Esophagus squamous epithelium (tissue), 5 donors: ENCODE results near the gene NTF4. TPM values are rescaled to one million over a fixed set of nuclear protein-coding genes. Genes with fewer than 3 reads are reported as not detected.

ENCODE experiments used
- DNase-seq: peaks from one replicate; lab custom pipeline; 2025; lab: John Stamatoyannopoulos, UW
- H3K27ac ChIP-seq, 4 donors: fragments of 200-600 bp; sonication (generic); one replicate each; pipeline ENCODE4 v1.5.1; 2016 to 2019; ENCODE audit warnings: mild to moderate bottlenecking in 1 of 4
- H3K27me3 ChIP-seq, 4 donors: fragments of 200-600 bp; sonication (generic); 1 replicate in 3 of 4; 2 replicates in 1 of 4; pipeline versions ENCODE4 v1.5.1 to v1.6.0; 2017 to 2021; ENCODE audit warnings: antibody characterized with exemption in 1 of 4
- H3K36me3 ChIP-seq, 3 donors: fragments of 200-600 bp; sonication (generic); one replicate each; pipeline ENCODE4 v1.5.1; 2016 to 2019
- H3K4me1 ChIP-seq, 3 donors: fragments of 200-600 bp; sonication (generic); one replicate each; pipeline ENCODE4 v1.5.1; 2017 to 2019
- H3K4me3 ChIP-seq, 4 donors: fragments of 200-600 bp; sonication (generic); 1 replicate in 3 of 4; 2 replicates in 1 of 4; pipeline ENCODE4 v1.5.1; 2016 to 2019; ENCODE audit warnings: mild to moderate bottlenecking in 2 of 4, moderate library complexity in 1 of 4
- H3K9me3 ChIP-seq, 3 donors: fragments of 200-600 bp; sonication (generic); one replicate each; pipeline ENCODE4 v1.5.1; 2016 to 2019
- POLR2A ChIP-seq, 4 donors: fragments of 450-650 bp; IDR thresholded peaks; one replicate each; pipeline ENCODE4 v1.6.1; 2017; ENCODE audit warnings: antibody characterized with exemption in 4 of 4, mild to moderate bottlenecking in 4 of 4, moderate library complexity in 3 of 4
- WGBS, 2 donors: methylation state at CpG; one replicate each; pipeline ENCODE4 v1.1.5; 2018; 5-methylcytosine and 5-hydroxymethylcytosine counted together
- intact Hi-C: fragments of 100-400 bp; cut with DNase I; formaldehyde crosslinking; loops from one replicate; pipeline ENCODE4 v1.15.0; 2022
- total RNA-seq, 4 donors: library from RNA; depleted of rRNA; stranded (reverse); fragments of >200 nt; gene quantifications; one replicate each; pipeline ENCODE4 v1.1.0, GENCODE V29; 2016
- TF ChIP-seq, protein P1 (sequence below), 6 experiments: fragments of 450-650 bp in 4 of 6; fragments of 200-600 bp in 2 of 6; sonication (generic) in 2 of 6; IDR thresholded peaks; one replicate each; pipeline ENCODE4 v1.5.1; 2016 to 2019; ENCODE audit warnings: antibody characterized with exemption in 6 of 6, mild to moderate bottlenecking in 4 of 6, moderate library complexity in 4 of 6
- donor health status: DM: yes; HTN: yes; CAD: no.

Gene NTF4
- total RNA-seq, 4 donors from 2014 or later: 1.2 to 5.3 (median 2.0) TPM

DNA sequence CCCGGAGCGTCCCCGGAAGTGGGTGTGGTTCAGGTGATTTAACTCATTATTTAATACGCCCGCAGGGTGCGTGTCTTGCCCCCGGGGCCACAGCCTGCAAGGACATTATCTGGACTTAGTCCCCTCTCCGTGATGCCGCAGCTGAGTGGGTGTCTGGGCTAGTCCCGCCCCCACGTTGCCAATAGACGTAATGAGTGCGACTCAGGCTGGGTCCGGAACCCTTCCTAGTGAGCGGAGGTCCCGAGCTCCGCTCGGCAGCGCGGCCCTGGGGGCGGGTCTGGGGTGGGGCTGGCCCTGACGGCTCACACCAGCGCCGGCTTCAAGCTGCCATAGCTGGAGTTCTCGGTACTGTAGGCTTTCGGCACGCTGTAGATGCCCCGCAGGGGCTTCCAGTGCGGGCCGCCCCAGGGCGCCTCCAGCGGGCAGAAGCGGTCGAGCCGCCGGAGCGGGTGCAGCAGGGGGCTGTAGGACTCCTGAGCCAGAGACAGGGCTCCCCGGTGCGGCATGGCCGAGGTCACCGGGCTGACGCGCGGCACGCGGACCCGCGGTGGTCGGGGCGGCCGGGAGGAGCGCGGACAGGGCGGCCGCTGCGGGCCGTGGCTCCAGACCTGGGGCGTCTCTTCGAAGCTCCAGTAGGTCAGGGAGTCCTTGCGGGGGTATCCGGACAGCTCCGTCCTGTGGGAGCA lies 46.8 kb downstream of the NTF4 start:
- H3K27ac ChIP-seq: peak overlapping the region in 2 of 4 donors; percentile 5 to 23
- H3K36me3 ChIP-seq: peaks cover 0 to 41% (median 5%) of the 10 kb centered on the region in 3 donors
- peaks cover 0 to 35% (median 20%) of the 10 kb centered on the region in 3 donors for H3K4me1 ChIP-seq
- WGBS, 2 donors: 0% methylated on average over 1 to 2 of the region's 62 CpGs
- intact Hi-C loops: no loop called here
- no peak for DNase-seq
- H3K27me3 ChIP-seq: peaks cover 0 to 38% (median 0%) of the 10 kb centered on the region in 4 donors
- H3K9me3 ChIP-seq: no peaks in the 10 kb centered on the region
- TF ChIP-seq POLR2A (IDR thresholded peaks at IDR 0.05): no peak
- TF ChIP-seq, protein P1, sequence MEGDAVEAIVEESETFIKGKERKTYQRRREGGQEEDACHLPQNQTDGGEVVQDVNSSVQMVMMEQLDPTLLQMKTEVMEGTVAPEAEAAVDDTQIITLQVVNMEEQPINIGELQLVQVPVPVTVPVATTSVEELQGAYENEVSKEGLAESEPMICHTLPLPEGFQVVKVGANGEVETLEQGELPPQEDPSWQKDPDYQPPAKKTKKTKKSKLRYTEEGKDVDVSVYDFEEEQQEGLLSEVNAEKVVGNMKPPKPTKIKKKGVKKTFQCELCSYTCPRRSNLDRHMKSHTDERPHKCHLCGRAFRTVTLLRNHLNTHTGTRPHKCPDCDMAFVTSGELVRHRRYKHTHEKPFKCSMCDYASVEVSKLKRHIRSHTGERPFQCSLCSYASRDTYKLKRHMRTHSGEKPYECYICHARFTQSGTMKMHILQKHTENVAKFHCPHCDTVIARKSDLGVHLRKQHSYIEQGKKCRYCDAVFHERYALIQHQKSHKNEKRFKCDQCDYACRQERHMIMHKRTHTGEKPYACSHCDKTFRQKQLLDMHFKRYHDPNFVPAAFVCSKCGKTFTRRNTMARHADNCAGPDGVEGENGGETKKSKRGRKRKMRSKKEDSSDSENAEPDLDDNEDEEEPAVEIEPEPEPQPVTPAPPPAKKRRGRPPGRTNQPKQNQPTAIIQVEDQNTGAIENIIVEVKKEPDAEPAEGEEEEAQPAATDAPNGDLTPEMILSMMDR (IDR thresholded peaks at IDR 0.05): peak in 4 of 6 experiments; percentile 26 to 47 (median 36)
- peak overlapping the region; percentile 21 to 68 (median 48) for H3K4me3 ChIP-seq

DNA sequence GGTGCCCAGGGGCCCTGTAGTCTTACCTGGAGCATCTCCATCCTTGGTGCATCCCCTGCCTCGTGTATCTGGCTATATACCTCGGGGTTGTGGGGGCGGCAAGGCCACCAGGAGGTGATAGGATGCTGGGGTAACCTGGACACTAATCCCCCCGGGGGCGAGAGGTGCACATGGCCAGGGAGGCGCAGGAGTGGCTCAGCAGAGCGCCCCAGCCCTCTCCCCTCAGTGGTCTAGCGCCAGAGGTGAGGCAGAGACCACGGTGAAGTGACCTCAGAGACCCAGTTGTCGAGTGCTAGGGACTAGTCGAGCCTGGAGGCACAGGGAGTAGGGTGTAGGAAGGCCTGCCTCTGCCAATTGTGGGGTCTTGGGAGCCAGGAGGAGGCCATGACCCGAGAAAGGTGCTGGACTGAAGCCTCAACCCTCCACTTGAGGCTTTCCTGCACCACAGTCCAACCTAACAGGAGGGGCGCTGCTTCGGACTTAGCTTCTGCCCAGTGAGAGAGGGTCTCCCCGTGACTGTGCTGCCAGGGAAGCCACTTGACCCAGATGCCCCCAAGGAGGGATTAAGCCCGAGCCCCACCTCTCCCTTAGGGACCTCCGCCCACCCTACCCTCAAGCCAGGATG lies 47.5 kb downstream of the NTF4 start, which contains the start of gene LHB:
TSS of gene LHB (minus strand) at position 51 of the 625 bp plus-strand sequence. CDS start at position 41, 10 bp downstream.
- Histone ChIP-seq H3K27ac (peak within 1 kb of the TSS in 2 of 4 donors; percentile 5 to 23), H3K4me3 (peak within 1 kb of the TSS; percentile 21 to 68 (median 48)), H3K36me3 (peaks cover 0 to 48% (median 5%) of the 10 kb centered on the region in 3 donors), H3K4me1 (peaks cover 0 to 35% (median 20%) of the 10 kb centered on the region in 3 donors), H3K27me3 (peaks cover 0 to 38% (median 0%) of the 10 kb centered on the region in 4 donors), H3K9me3 (no peaks in the 10 kb centered on the region)
- DNase-seq: no peak
- intact Hi-C loops: no loop called here
- 83% methylated on average over 6 of the region's 17 CpGs; no CpG with 5 or more reads in 1 of the 2 donors for WGBS, 2 donors
- TF ChIP-seq, protein P1 (IDR thresholded peaks at IDR 0.05): no peak
- TF ChIP-seq POLR2A (IDR thresholded peaks at IDR 0.05): no peak

DNA sequence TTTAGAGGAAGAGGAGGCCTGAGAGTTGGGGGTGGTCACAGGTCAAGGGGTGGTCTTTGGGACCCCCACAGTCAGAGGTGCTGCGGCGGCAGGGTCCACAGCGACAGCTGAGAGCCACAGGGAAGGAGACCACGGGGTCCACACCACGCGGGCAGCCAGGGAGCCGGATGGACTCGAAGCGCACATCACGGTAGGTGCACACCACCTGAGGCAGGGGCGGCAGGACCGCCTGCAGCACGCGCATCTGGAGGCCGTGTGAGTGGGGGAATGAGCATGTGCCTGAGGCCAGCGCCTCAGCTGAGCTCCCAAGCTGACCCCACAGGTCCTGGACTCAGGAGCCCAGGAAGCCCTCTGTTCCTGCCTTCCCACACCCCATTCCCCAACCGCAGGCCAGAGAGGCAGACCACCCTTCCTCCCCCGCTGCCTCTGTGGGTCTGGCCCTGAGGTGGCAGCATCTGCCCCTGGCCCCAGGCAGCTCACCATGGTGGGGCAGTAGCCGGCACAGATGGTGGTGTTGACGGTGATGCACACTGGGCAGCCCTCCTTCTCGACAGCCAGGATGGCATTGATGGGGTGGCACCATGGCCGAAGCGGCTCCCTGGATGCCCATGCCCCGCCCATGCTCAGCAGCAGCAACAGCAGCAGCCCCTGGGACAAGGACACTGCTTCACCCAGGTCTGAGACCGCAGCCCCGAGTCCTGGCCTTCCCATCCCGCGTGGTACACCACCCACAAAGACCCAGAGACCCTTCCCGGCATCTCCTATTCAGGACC lies 48.4 kb downstream of the NTF4 start:
- 40 to 92% methylated on average over 2 to 11 of the region's 29 CpGs for WGBS, 2 donors

DNA sequence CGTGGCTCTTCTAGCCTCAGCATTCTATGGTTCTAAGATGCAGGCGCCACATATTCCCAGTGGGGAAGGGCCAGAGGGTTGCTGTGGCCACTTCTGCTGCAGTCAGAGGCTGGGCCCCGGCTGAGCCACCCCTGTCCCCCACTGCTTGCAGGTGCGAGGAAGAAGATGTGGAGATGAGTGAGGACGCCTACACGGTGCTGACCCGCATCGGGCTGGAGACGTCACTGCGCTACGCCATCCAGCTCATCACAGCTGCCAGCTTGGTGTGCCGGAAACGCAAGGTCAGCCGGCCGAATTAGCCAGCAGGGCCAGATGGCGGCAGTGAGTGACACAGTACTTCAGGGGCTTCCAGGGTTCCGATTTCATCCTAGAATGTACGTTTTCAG lies 49.8 kb downstream of the NTF4 start:
- WGBS, 2 donors: 58 to 89% methylated on average over 2 to 10 of the region's 18 CpGs
- DNase-seq: no peak
- Histone ChIP-seq H3K27ac (no peak overlapping the region), H3K4me1 (peaks cover 0 to 28% (median 20%) of the 10 kb centered on the region in 3 donors), H3K27me3 (peaks cover 0 to 28% (median 0%) of the 10 kb centered on the region in 4 donors), H3K4me3 (no peak overlapping the region), H3K36me3 (peaks cover 13 to 71% (median 15%) of the 10 kb centered on the region in 3 donors), H3K9me3 (no peaks in the 10 kb centered on the region)
- TF ChIP-seq POLR2A (IDR thresholded peaks at IDR 0.05): no peak
- TF ChIP-seq, protein P1 (IDR thresholded peaks at IDR 0.05): no peak
- intact Hi-C loops: no loop called here

More for the DNA sequence above, 48.4 kb downstream of the NTF4 start:
- H3K27ac ChIP-seq: no peak overlapping the region
- DNase-seq: no peak
- H3K4me3 ChIP-seq: no peak overlapping the region
- intact Hi-C loops: no loop called here
- peaks cover 0 to 35% (median 20%) of the 10 kb centered on the region in 3 donors for H3K4me1 ChIP-seq
- no peaks in the 10 kb centered on the region for H3K9me3 ChIP-seq
- TF ChIP-seq, protein P1 (IDR thresholded peaks at IDR 0.05): no peak
- TF ChIP-seq POLR2A (IDR thresholded peaks at IDR 0.05): no peak
- H3K36me3 ChIP-seq: peaks cover 4 to 57% (median 5%) of the 10 kb centered on the region in 3 donors
- peaks cover 0 to 38% (median 0%) of the 10 kb centered on the region in 4 donors for H3K27me3 ChIP-seq
